Lung (tissue), 12 donors: ENCODE measurements around the gene CCNY. TPM values are rescaled to one million over a fixed set of nuclear protein-coding genes. Genes with fewer than 3 reads are reported as not detected.
A peak's percentile ranks its signal among the peaks of the same experiment; 100 is the strongest.

Experiments
- ATAC-seq: fragments of 200-7000 bp; cut with Tn5 transposase; one replicate; pipeline ENCODE4 v1.9.1; 2020; ENCODE audit warnings: moderate number of reproducible peaks; ENCODE audit not compliant: insufficient read depth, low FRiP score
- DNase-seq, 3 donors: peaks; one replicate each; pipeline ENCODE4 v3.0.0-alpha.2; 2013 to 2017
- H3K27ac ChIP-seq, 2 donors: one replicate each; pipeline ENCODE4 v1.5.1; 2013; ENCODE audit warnings: mild to moderate bottlenecking in 2 of 2, moderate library complexity in 2 of 2, control low read depth in 1 of 2, inconsistent platforms in 1 of 2, low read depth in 1 of 2, low read length in 1 of 2
- H3K27me3 ChIP-seq, 3 donors: one replicate each; pipeline ENCODE4 v1.5.1; 2013; ENCODE audit warnings: low read length in 2 of 3; ENCODE audit not compliant: control insufficient read depth in 3 of 3, insufficient read depth in 3 of 3
- H3K36me3 ChIP-seq, 4 donors: one replicate each; pipeline ENCODE4 v1.5.1; 2013; ENCODE audit warnings: low read length in 4 of 4, mild to moderate bottlenecking in 1 of 4, moderate library complexity in 1 of 4; ENCODE audit not compliant: control insufficient read depth in 4 of 4, insufficient read depth in 4 of 4
- H3K4me1 ChIP-seq, 5 donors: one replicate each; pipeline ENCODE4 v1.5.1; 2013; ENCODE audit warnings: low read length in 5 of 5, mild to moderate bottlenecking in 2 of 5, moderate library complexity in 1 of 5; ENCODE audit not compliant: control insufficient read depth in 5 of 5, insufficient read depth in 5 of 5
- H3K4me3 ChIP-seq: one replicate; pipeline ENCODE4 v1.5.1; 2013; ENCODE audit warnings: mild to moderate bottlenecking, control low read depth, moderate library complexity
- H3K9ac ChIP-seq, 2 donors: one replicate each; pipeline ENCODE4 v1.5.1; 2013; ENCODE audit warnings: low read length in 2 of 2, control low read depth in 1 of 2; ENCODE audit not compliant: insufficient read depth in 1 of 2
- H3K9me3 ChIP-seq, 4 donors: one replicate each; pipeline ENCODE4 v1.5.1; 2013; ENCODE audit warnings: low read length in 3 of 4, mild to moderate bottlenecking in 1 of 4, moderate library complexity in 1 of 4; ENCODE audit not compliant: control insufficient read depth in 4 of 4, insufficient read depth in 3 of 4
- WGBS, 2 donors: extraction: QIAGEN DNeasy Blood & Tissue Kit; methylation state at CpG; one replicate each; pipeline ENCODE4 v1.1.7; 2013; 5-methylcytosine and 5-hydroxymethylcytosine counted together
- polyA plus RNA-seq, 2 donors: library from polyadenylated mRNA; stranded (reverse); fragments of 200-250 nt; gene quantifications; one replicate each; pipeline ENCODE4 v1.2.1, GENCODE V29; 2013
- total RNA-seq, 2 donors: library from RNA; depleted of rRNA in 1 of 2; stranded (reverse); fragments of >200 nt in 1 of 2; gene quantifications; one replicate each; pipeline ENCODE4 v1.2.1, GENCODE V29; 2014 to 2021
- TF ChIP-seq, protein P1 (sequence below): IDR thresholded peaks from 2 replicates; pipeline ENCODE4 v1.5.1; 2012; ENCODE audit warnings: mild to moderate bottlenecking; ENCODE audit errors: control extremely low read depth, extremely low read depth
- donor health status: control.
- donor health status: control.
- donor health status: Bipolar disorder and iron deficiency.
- donor health status: healthy.
- donor health status: DM: yes; HTN: yes; CAD: no.

CCNY gene
- total and polyA plus RNA-seq, 4 donors, result 26.6 to 63.0 (median 38.8) TPM

DNA sequence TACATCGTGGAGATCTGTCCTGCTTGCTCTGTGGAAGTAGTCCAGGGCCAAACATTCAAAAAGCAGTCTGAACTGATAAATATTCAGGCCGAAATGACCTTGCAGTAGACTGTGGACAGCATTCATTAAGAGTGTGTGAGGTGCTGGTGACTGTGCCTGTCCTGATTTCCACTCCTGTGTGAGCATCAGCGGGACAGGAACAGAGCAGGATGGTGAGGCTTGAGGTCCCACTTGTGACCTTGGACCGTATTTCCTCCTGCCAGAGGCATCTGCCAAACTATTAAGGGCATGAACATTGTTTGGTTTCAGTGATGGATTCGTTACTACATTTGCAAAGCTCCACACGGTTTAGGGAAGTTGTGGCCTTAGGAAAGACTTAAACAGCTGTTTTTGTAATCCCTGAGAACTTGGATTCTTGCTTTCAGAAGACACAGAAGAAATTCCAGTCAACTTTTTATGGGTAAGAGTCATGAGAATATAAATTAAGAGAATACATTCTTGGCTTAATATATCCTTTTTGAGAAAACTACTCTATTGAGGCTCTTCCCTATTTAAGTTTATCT lies 32.8 kb downstream of the CCNY start:
- Histone ChIP-seq H3K4me3 (no peak overlapping the region), H3K9me3 (no peaks in the 10 kb centered on the region), H3K27me3 (no peaks in the 10 kb centered on the region), H3K9ac (no peak overlapping the region), H3K36me3 (no peaks in the 10 kb centered on the region), H3K27ac (peak overlapping the region; percentile 43 to 70), H3K4me1 (peaks cover 0 to 42% (median 9%) of the 10 kb centered on the region in 5 donors)
- DNase-seq (peak in 2 of 3 donors; percentile 26 to 39), ATAC-seq (no peak)
- 7 to 18% methylated on average over 6 of the region's 6 CpGs for WGBS, 2 donors
- TF ChIP-seq, protein P1, sequence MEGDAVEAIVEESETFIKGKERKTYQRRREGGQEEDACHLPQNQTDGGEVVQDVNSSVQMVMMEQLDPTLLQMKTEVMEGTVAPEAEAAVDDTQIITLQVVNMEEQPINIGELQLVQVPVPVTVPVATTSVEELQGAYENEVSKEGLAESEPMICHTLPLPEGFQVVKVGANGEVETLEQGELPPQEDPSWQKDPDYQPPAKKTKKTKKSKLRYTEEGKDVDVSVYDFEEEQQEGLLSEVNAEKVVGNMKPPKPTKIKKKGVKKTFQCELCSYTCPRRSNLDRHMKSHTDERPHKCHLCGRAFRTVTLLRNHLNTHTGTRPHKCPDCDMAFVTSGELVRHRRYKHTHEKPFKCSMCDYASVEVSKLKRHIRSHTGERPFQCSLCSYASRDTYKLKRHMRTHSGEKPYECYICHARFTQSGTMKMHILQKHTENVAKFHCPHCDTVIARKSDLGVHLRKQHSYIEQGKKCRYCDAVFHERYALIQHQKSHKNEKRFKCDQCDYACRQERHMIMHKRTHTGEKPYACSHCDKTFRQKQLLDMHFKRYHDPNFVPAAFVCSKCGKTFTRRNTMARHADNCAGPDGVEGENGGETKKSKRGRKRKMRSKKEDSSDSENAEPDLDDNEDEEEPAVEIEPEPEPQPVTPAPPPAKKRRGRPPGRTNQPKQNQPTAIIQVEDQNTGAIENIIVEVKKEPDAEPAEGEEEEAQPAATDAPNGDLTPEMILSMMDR, result no peak

DNA sequence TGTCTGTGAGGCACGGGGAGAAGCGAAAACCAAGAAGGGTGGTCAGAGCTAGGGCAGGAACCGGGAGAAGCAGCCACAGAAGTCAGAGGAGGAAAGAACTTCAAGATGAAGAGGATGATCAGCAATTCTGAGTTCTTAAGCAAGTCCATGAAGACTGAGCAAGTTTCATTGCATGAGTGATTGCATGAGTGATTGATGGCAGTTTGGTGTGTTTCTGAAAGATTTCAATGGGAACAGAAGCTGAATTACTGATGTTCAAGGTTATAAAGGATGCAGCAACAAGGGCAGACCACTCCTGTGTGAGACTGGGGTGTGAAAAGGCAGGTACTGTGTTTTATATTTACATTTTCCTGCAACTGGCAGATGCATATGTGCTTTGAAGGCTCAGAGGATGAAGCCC lies 35.4 kb downstream of the CCNY start:
- Histone ChIP-seq H3K36me3 (no peaks in the 10 kb centered on the region), H3K27me3 (no peaks in the 10 kb centered on the region), H3K9me3 (no peaks in the 10 kb centered on the region), H3K9ac (no peak overlapping the region), H3K4me1 (peaks cover 0 to 52% (median 9%) of the 10 kb centered on the region in 5 donors), H3K4me3 (no peak overlapping the region), H3K27ac (peak overlapping the region; percentile 69 to 87)
- no peak for ATAC-seq
- no peak for DNase-seq
- 43 to 62% methylated on average over 3 of the region's 3 CpGs for WGBS, 2 donors
- TF ChIP-seq, protein P1, result no peak

DNA sequence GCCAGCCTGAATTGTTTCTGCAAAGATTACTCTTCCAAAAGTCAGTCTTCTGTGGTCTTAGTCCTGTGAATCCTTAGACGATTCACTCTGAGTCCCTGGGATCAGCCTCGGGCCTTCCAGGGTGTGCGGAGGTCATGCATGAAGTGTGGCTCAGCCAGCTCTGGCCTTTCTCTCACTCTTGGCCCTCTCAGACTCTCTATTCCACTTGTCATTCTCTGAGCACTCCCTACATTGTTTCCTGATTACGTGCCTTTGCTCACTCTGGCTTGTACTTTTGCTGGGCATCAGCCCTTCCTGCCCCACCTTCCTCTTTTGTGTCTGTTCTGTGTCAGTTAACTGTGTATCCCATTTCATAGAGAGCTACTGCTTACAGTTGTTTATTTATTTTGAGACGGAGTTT lies 36.0 kb downstream of the CCNY start:
- H3K9me3 ChIP-seq, result no peaks in the 10 kb centered on the region
- H3K27ac ChIP-seq, result peak overlapping the region; percentile 69 to 87
- H3K4me3 ChIP-seq, result no peak overlapping the region
- ATAC-seq (peak; percentile 86), DNase-seq (peak; percentile 21 to 65 (median 40))
- peaks cover 0 to 58% (median 9%) of the 10 kb centered on the region in 5 donors for H3K4me1 ChIP-seq
- WGBS, 2 donors, result 21 to 26% methylated on average over 5 of the region's 5 CpGs
- no peak overlapping the region for H3K9ac ChIP-seq
- H3K27me3 ChIP-seq, result no peaks in the 10 kb centered on the region
- H3K36me3 ChIP-seq, result no peaks in the 10 kb centered on the region
- TF ChIP-seq, protein P1, result no peak
